Upper lobe of left lung (tissue), 4 donors: ENCODE data around the gene FBLN1.

Experiments used
- CTCF ChIP-seq, 6 experiments: fragments of 450-650 bp in 4 of 6; fragments of 200-600 bp in 2 of 6; sonication (generic) in 2 of 6; IDR thresholded peaks; one replicate each; pipeline ENCODE4 v1.5.1; 2016 to 2019; ENCODE audit warnings: antibody characterized with exemption in 6 of 6
- EP300 ChIP-seq, 4 donors: sonication (generic); formaldehyde crosslinking; IDR thresholded peaks; one replicate each; pipeline ENCODE4 v1.5.1; 2017; ENCODE audit warnings: antibody characterized with exemption in 4 of 4, control low read depth in 2 of 4
- POLR2A ChIP-seq, 4 donors: fragments of 450-650 bp; IDR thresholded peaks; one replicate each; pipeline ENCODE4 v1.5.1; 2016 to 2017; ENCODE audit warnings: antibody characterized with exemption in 4 of 4, mild to moderate bottlenecking in 2 of 4
- POLR2AphosphoS5 ChIP-seq, 2 donors: sonication (generic); formaldehyde crosslinking; IDR thresholded peaks; one replicate each; pipeline ENCODE4 v1.5.1; 2017; ENCODE audit warnings: antibody characterized with exemption in 2 of 2

DNA sequence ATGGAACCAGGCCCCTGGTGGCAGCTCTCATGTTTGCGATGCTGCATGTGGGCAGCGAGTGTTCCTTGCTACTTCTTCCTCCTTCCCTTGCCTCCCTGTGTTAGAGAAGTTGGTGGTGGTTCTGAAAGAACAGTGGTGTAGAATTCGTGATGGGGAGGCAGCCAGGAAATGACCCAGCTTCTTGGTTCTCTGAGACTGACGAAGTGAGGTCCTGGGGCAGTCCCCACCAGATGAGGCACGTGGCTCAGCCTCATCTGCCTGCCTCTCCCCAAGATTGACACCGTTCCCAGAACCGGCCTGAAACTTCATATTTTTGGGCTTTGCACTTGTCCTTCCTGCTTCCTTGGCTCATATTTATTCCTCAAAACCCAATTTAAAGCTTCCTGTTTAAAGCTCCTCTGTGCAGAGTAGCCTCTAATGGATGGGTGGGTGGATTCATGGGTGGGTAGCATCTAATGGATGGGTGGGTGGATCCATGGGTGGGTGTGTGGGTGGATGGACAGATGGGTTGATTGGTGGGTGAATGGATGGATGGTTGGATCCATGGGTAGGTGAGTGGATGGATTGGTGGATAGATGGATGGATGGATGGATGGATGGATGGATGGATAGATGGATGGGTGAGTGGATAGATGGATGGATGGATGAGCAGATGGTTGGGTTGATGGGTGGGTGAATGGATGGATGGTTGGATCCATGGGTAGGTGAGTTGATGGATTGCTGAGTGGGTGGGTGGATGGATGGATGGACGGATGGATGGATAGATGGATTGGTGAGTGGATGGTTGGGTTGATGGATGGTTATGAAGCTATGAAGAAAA, 91.6 kb downstream of the FBLN1 start:
- TF ChIP-seq CTCF (IDR thresholded peaks at IDR 0.05) (no peak), EP300 (IDR thresholded peaks at IDR 0.05) (no peak), POLR2A (IDR thresholded peaks at IDR 0.05) (no peak), POLR2AphosphoS5 (IDR thresholded peaks at IDR 0.05) (no peak)
